DMS 273 (cell line): ENCODE results near the gene CTXND1.
A peak's percentile ranks its signal among the peaks of the same experiment; 100 is the strongest.

Experiments
- DNase-seq: peaks from one replicate; lab custom pipeline; 2025; ENCODE audit not compliant: unreplicated experiment; lab: John Stamatoyannopoulos, UW

Gene CTXND1

GRCh38 chr15:80183306-80183705 is 68.7 kb downstream of the CTXND1 start:
- DNase-seq = no peak

GRCh38 chr15:80182611-80183261 is 69.3 kb downstream of the CTXND1 start:
- peak; percentile 53 for DNase-seq

GRCh38 chr15:80180986-80181385 is 71.0 kb downstream of the CTXND1 start:
- no peak for DNase-seq

GRCh38 chr15:80180468-80180867 is 71.5 kb downstream of the CTXND1 start:
- no peak for DNase-seq

GRCh38 chr15:80179935-80180334 is 72.1 kb downstream of the CTXND1 start:
- DNase-seq = no peak

GRCh38 chr15:80179025-80179759 is 72.8 kb downstream of the CTXND1 start:
- no peak for DNase-seq

- DNase-seq = no peak
Measured at GRCh38 chr15:80177156-80177555, 74.9 kb downstream of the CTXND1 start.

- no peak for DNase-seq
Measured at GRCh38 chr15:80176443-80176842, 75.6 kb downstream of the CTXND1 start.

- no peak for DNase-seq
Measured at GRCh38 chr15:80175436-80175835, 76.6 kb downstream of the CTXND1 start.

- no peak for DNase-seq
Measured at GRCh38 chr15:80174017-80174746, 77.8 kb downstream of the CTXND1 start.

- DNase-seq = peak; percentile 75
Measured at GRCh38 chr15:80173022-80173759, 78.8 kb downstream of the CTXND1 start.

- no peak for DNase-seq
Measured at GRCh38 chr15:80172401-80172800, 79.6 kb downstream of the CTXND1 start.

GRCh38 chr15:80171787-80172186 is 80.2 kb downstream of the CTXND1 start:
- no peak for DNase-seq

- no peak for DNase-seq
Measured at GRCh38 chr15:80170596-80170995, 81.4 kb downstream of the CTXND1 start.

GRCh38 chr15:80169768-80170357 is 82.2 kb downstream of the CTXND1 start:
- DNase-seq = no peak

- DNase-seq = no peak
Measured at GRCh38 chr15:80168421-80168820, 83.6 kb downstream of the CTXND1 start.

GRCh38 chr15:80167936-80168335 is 84.1 kb downstream of the CTXND1 start:
- DNase-seq = no peak

GRCh38 chr15:80163897-80164296 is 88.1 kb downstream of the CTXND1 start:
- no peak for DNase-seq

GRCh38 chr15:80163217-80163616 is 88.8 kb downstream of the CTXND1 start:
- DNase-seq = no peak

- DNase-seq = no peak
Measured at GRCh38 chr15:80162059-80162554, 89.9 kb downstream of the CTXND1 start.
